ENCODE data around the gene MINAR2.

Gene MINAR2

DNA sequence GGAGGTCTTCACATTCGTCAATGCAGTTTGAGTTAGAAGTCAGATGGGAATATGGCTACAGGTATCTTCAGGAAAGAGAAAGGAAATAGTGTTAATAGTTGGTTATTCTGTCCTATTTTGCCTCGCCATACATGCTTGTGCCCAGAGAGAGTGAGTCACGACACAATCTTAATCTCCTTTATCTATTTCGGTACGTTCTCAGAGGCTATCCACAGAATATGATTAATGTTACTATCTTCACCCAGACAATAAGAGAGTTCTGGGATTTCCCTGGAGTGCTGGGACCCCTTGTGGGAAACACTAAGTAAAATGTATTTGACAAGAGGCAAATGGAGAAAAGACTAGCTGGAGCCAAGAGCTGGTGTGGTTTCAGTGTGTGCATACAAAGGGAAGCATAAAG is 25.5 kb downstream of the MINAR2 start:
- H3K4me3 ChIP-seq, result no peak overlapping the region
- no peaks in the 10 kb centered on the region for H3K27me3 ChIP-seq
- no peaks in the 10 kb centered on the region for H3K9me3 ChIP-seq
- H3K4me1 ChIP-seq, result peaks cover 0 to 4% (median 0%) of the 10 kb centered on the region in 4 donors
- H3K36me3 ChIP-seq, result no peaks in the 10 kb centered on the region
- no peak for DNase-seq
- TF ChIP-seq, protein P1, sequence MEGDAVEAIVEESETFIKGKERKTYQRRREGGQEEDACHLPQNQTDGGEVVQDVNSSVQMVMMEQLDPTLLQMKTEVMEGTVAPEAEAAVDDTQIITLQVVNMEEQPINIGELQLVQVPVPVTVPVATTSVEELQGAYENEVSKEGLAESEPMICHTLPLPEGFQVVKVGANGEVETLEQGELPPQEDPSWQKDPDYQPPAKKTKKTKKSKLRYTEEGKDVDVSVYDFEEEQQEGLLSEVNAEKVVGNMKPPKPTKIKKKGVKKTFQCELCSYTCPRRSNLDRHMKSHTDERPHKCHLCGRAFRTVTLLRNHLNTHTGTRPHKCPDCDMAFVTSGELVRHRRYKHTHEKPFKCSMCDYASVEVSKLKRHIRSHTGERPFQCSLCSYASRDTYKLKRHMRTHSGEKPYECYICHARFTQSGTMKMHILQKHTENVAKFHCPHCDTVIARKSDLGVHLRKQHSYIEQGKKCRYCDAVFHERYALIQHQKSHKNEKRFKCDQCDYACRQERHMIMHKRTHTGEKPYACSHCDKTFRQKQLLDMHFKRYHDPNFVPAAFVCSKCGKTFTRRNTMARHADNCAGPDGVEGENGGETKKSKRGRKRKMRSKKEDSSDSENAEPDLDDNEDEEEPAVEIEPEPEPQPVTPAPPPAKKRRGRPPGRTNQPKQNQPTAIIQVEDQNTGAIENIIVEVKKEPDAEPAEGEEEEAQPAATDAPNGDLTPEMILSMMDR (IDR thresholded peaks at IDR 0.05), result no peak
- intact Hi-C loops (cut with DNase I; ENCODE audit: low total_unique reads), result no loop called here
- no peak overlapping the region for H3K27ac ChIP-seq

DNA sequence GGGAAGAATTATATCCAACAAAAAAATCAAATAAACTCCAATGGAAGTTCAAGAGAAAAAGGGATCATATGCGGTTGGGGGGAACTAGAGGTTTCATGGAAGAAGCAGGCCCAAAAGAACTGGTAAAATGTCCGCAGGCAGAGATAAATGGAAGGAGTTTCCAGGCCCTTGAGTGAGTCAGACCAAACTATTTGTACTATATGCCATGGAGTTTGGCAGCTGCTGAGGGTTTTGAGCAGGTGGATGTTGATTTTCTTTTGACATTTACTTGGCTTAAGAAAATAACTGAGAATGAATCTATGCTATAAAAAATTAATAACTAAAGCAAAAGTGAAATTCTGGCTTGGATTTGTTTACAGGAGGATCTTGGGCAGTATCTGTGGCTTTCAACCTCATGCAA is 33.7 kb downstream of the MINAR2 start:
- Histone ChIP-seq H3K9me3 (no peaks in the 10 kb centered on the region), H3K36me3 (no peaks in the 10 kb centered on the region), H3K4me3 (no peak overlapping the region), H3K27ac (no peak overlapping the region), H3K4me1 (no peaks in the 10 kb centered on the region), H3K27me3 (no peaks in the 10 kb centered on the region)
- TF ChIP-seq, protein P1 (IDR thresholded peaks at IDR 0.05), result no peak
- intact Hi-C loops (cut with DNase I; ENCODE audit: low total_unique reads), result no loop called here
- no peak for DNase-seq

DNA sequence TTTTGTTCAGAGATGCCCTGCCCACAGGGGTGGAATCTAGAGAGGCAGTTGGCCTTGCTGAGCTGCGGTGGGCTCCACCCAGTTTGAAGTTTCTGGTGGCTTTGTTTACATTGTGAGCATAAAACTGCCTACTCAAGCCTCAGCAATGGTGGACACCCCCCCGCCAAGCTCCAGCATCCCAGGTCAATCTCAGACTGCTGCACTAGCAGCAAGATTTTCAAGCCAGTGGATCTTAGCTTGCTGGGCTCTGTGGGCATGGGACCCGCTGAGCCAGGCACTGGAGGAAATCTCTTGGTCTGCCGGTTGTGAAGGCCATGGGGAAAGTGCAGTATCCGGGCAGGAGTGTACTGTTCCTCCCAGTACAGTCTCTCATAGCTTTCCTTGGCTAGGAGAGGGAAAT is 55.5 kb downstream of the MINAR2 start:
- intact Hi-C loops (cut with DNase I; ENCODE audit: low total_unique reads), result no loop called here
- no peaks in the 10 kb centered on the region for H3K27me3 ChIP-seq
- TF ChIP-seq, protein P1 (IDR thresholded peaks at IDR 0.05), result no peak
- H3K4me1 ChIP-seq, result no peaks in the 10 kb centered on the region
- H3K9me3 ChIP-seq, result peaks cover 0 to 3% (median under 1%) of the 10 kb centered on the region in 3 donors
- no peak for DNase-seq
- H3K36me3 ChIP-seq, result no peaks in the 10 kb centered on the region
- no peak overlapping the region for H3K4me3 ChIP-seq
- no peak overlapping the region for H3K27ac ChIP-seq

DNA sequence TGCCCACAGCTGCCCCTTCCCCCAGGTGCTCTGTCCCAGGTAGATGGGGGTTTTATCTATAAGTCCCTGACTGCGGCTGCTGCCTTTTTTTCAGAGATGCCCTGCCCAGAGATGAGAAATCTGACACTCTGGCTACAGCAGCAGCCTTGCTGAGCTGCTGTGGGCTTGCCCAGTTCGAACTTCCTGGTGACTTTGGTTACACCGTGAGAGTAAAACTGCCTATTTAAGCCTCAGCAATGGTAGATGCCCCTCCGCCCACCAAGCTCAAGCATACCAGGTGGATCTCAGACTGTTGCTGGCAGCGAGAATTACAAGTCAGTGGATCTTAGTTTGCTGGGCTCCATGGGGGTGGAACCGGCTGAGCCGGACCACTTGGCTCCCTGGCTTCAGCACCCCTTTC is 56.8 kb downstream of the MINAR2 start:
- Histone ChIP-seq H3K27me3 (no peaks in the 10 kb centered on the region), H3K27ac (no peak overlapping the region), H3K4me1 (no peaks in the 10 kb centered on the region), H3K9me3 (peaks cover 0 to 3% (median 0%) of the 10 kb centered on the region in 3 donors), H3K36me3 (no peaks in the 10 kb centered on the region), H3K4me3 (no peak overlapping the region)
- DNase-seq, result no peak
- TF ChIP-seq, protein P1 (IDR thresholded peaks at IDR 0.05), result no peak
- intact Hi-C loops (cut with DNase I; ENCODE audit: low total_unique reads), result no loop called here

DNA sequence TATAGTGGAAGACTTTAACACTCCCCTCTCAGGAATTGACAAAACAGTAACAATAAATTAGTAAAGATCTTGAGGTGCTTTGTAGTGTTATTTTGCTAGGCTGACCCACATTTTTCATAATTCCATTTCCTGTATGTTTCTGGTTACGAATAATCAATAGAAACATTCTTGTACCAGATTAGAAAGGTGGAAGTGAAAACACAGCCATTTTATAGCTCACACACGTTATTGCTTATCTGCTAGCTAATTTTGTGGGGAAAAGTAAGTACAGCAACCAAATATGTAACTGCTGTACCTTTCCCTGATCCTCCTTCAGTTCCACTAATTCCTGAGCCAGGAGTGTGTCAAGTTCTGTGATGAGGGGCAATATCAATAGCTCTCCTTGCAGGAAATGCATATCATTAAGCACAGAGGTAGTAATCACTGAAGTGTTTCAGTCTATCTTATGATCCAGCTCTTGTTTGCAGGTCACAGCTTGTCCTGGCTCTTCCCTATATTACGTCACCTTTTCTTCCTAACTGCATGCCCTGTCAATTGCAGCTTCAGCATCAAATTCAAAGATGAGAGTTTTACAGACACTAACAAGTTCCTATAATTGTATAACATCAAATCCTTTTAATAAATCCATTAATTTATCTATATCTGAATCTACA is 59.4 kb downstream of the MINAR2 start:
- DNase-seq, result no peak
- TF ChIP-seq, protein P1 (IDR thresholded peaks at IDR 0.05), result no peak
- H3K9me3 ChIP-seq, result no peaks in the 10 kb centered on the region
- H3K36me3 ChIP-seq, result no peaks in the 10 kb centered on the region
- H3K27ac ChIP-seq, result no peak overlapping the region
- H3K27me3 ChIP-seq, result no peaks in the 10 kb centered on the region
- intact Hi-C loops (cut with DNase I; ENCODE audit: low total_unique reads), result no loop called here
- no peak overlapping the region for H3K4me3 ChIP-seq
- H3K4me1 ChIP-seq, result no peaks in the 10 kb centered on the region
